HG02943 (cell line): ENCODE measurements around the gene OVCH2.

Source experiments
- ATAC-seq: cut with Tn5 transposase; IDR thresholded peaks from one replicate; pipeline ENCODE4 v1.9.1; 2021; ENCODE audit warnings: mild to moderate bottlenecking, low read depth, moderate library complexity; ENCODE audit not compliant: unreplicated experiment

Gene OVCH2

GRCh38 chr11:7643314-7643713 lies 63.0 kb downstream of the OVCH2 start:
- no peak for ATAC-seq

DNA sequence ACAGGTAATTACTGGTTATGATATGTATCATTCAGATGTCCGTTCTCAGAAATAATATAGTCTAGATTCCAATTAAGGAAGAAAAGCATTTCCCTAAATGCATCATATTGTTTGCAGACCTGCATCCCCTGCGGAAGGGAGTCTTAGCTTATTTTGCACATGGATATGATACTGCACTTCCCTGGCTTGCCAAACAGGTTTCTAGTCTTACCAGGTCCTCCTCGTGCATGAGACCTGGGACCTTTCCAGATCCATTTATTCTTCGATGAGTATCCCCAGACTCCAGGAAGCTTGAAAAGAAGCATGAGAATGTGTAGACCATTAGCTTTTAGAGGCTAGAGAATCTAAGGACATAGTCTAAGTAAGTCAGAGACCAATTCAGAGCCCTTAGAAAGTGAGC lies 63.5 kb downstream of the OVCH2 start:
- ATAC-seq = no peak

- ATAC-seq = no peak
These were observed 65.5 kb downstream of the OVCH2 start for GRCh38 chr11:7640816-7641215.

DNA sequence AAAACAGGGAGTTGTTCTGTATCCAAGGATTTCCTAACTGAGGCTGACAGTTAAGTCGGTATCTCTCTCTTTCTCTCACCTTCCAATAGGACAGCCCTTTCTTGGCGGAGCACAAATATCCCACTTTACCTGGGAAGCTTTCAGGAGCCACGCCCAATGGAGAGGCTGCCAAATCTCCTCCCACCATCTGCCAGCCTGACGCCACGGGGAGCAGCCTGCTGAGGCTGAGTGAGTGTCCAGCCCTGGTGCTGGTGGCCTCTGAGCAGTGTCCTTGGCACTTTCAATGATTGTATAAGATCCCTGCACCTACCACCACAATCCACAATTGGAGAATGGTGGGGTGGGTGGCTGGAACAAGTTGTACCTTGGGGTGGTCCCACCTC lies 66.6 kb downstream of the OVCH2 start:
- ATAC-seq = no peak
